ENCODE measurements around the gene SLC38A11.

Gene SLC38A11

DNA sequence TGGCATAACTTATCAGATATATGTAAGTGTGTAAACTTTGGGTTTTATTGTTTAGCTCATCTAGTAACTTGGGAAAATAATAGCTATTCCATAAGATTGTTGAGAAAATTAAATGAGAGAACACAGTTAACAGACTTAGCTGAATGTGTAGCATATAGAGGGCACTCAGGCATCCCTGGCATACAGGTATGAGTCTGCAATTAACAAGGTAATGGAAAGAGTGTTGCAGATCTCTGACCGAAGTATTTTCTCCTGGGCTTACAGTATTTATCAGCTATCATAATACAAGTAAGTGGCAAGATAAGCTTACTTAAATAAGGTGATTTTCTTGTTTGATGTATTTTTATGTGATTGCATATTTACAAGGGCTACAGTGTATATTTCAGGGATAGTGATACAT is 105.8 kb downstream of the SLC38A11 start:
- H3K27ac ChIP-seq, result no peak overlapping the region
- DNase-seq (ENCODE audit: low read depth, low spot score), result no peak

DNA sequence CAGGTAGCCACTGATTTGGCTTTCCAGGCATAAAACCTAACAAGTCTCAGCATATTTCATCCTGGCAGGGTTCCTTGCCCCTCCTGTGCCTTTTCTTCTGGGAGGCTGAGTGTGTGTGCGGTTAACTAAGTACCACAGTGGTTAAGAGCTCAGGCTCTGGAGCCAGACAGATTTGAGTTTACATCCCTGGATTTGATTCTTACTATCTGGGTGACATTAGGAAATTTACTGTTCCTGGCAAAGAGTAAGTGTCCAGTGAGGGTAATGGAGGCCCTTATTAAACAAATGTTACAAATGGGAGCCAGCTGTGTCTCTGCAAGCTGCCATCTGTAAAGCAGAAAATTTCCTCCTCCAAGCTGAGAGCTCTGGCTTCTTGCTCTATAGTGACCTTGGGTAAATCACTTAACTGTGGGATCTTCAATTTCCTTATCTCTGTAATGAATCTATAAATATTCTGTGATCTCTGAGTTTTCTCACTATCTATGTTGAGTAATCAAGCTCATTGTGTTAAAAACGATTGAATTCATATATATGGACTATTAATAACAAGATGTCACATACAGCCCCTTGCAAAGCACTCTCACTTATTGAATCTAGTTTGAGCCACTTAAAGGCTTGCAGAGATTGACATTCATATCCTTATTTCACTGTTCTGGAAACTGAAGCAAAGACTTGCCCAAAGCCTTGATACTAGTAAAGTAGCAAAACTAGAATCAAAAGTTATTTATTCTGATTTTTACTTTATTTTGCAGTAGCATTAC is 107.2 kb downstream of the SLC38A11 start:
- peak; percentile 80 for DNase-seq (ENCODE audit: low read depth, low spot score)
- H3K27ac ChIP-seq, result peak overlapping the region; percentile 84

DNA sequence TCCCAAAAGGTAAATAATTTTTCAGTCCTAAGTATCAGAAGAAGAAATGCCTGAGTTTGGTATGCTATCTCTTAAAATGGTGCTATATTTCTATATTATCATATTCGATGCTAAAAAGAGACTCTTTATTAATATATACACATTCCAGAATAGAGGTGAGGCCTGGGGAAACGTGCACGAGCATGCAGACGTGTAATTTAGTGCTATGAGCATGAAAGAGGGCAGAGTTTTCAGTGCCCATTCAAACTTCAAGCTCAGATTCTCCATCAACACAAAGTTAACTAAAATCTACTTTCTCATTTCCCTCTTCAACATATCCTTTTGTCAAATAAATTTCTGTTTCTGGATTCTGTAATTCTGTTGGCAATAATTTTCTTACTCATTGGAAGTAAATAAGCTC is 108.0 kb downstream of the SLC38A11 start:
- peak overlapping the region; percentile 84 for H3K27ac ChIP-seq
- DNase-seq (ENCODE audit: low read depth, low spot score), result no peak

DNA sequence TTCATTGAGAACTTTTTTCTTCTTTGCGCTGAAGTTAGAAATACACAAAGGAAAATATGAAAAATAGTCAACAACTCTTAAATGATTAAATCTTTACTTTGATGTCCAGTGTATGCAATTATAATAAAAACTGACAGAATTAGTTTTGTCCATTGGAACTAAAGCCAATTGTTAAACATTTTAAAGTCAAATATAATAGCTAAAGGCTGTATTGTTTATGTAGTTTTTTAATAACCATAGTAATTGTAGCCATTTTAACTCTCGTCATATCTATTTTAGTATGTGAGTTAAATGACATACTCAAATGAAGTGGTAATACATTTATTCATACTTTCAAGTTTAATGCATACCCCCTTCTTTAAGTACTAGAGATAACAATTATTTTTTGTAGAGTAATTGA is 109.0 kb downstream of the SLC38A11 start:
- peak overlapping the region; percentile 84 for H3K27ac ChIP-seq
- DNase-seq (ENCODE audit: low read depth, low spot score), result no peak

Data from epithelial cell of prostate (primary cell).